A549 (cell line): ENCODE data around the gene PATJ. TPM values are rescaled to one million over a fixed set of nuclear protein-coding genes. Genes with fewer than 3 reads are reported as not detected.

Experiments
- ATAC-seq, 2 experiments: fragments of 200-7000 bp in 1 of 2; fragments of >200 bp in 1 of 2; cut with Nextera tagmentation in 1 of 2; cut with Tn5 transposase in 1 of 2; 3 replicates each; pipeline versions ENCODE4 v1.8.0 to v1.9.1; 2018 to 2020; ENCODE audit warnings: mild to moderate bottlenecking in 1 of 2, moderate library complexity in 1 of 2
- CTCF ChIA-PET: fragments of 300-600 bp; sonication (Branson Sonifier 250); formaldehyde crosslinking; extraction: SDS; loops from one replicate; lab custom pipeline; 2021; ENCODE audit warnings: antibody characterized with exemption, inconsistent platforms; lab: Yijun Ruan, JAX
- POLR2A ChIA-PET: fragments of 350-600 bp; formaldehyde crosslinking; extraction: SDS; loops from one replicate; lab custom pipeline; 2021; ENCODE audit warnings: antibody characterized with exemption, inconsistent platforms; lab: Yijun Ruan, JAX
- DNase-seq, 2 experiments: peaks; one replicate each; pipeline versions ENCODE4 v3.0.0 to v3.0.0-alpha.2; 2011 to 2016; ENCODE audit warnings: low read depth in 1 of 2, low spot score in 1 of 2
- FAIRE-seq: peaks from 2 replicates; lab custom pipeline; 2011; peaks lifted over from hg19 to GRCh38; lab: Jason Lieb, UNC
- H3K27ac ChIP-seq, 2 experiments: fragments of >200 bp; sonication (Bioruptor Twin); formaldehyde crosslinking; 3 replicates each; pipeline ENCODE4 v1.5.1; 2016 to 2017
- H3K4me1 ChIP-seq: fragments of >200 bp; sonication (Bioruptor Twin); formaldehyde crosslinking; 3 replicates; pipeline ENCODE4 v1.6.1; 2016
- H3K4me2 ChIP-seq: fragments of >200 bp; sonication (Bioruptor Twin); formaldehyde crosslinking; 3 replicates; pipeline ENCODE4 v1.6.1; 2016
- H3K4me3 ChIP-seq: fragments of >200 bp; sonication (Bioruptor Twin); formaldehyde crosslinking; 3 replicates; pipeline ENCODE4 v1.5.1; 2016
- H3K9me3 ChIP-seq: fragments of >200 bp; sonication (Bioruptor Twin); formaldehyde crosslinking; 3 replicates; pipeline ENCODE4 v1.6.1; 2016
- ATOH8 ChIP-seq: fragments of 250-450 bp; sonication (Bioruptor Pico); IDR thresholded peaks from 2 replicates; pipeline ENCODE4 v1.5.0; 2020; ENCODE audit warnings: low read depth, mild to moderate bottlenecking, moderate library complexity
- CHD2 ChIP-seq: fragments of 150-350 bp; IDR thresholded peaks from 2 replicates; pipeline ENCODE4 v1.6.1; 2014; ENCODE audit warnings: low read length; ENCODE audit not compliant: partially characterized antibody
- CHD4 ChIP-seq: fragments of 200-600 bp; sonication (generic); IDR thresholded peaks from 2 replicates; pipeline ENCODE4 v1.6.1; 2016; ENCODE audit warnings: antibody characterized with exemption, mild to moderate bottlenecking, borderline replicate concordance
- EHMT2 ChIP-seq: fragments of 200-600 bp; sonication (generic); IDR thresholded peaks from 2 replicates; pipeline ENCODE4 v1.6.1; 2016; ENCODE audit warnings: antibody characterized with exemption, low read depth, mild to moderate bottlenecking, moderate library complexity
- ELK1 ChIP-seq: fragments of 150-350 bp; IDR thresholded peaks from 2 replicates; pipeline ENCODE4 v1.6.1; 2014; ENCODE audit warnings: low read depth, mild to moderate bottlenecking, low read length
- EP300 ChIP-seq, 2 experiments: fragments of >200 bp; sonication (Bioruptor Twin); formaldehyde crosslinking; IDR thresholded peaks; 2 replicates in 1 of 2; 3 replicates in 1 of 2; pipeline ENCODE4 v1.6.1; 2016 to 2017
- FOSL2 ChIP-seq, 2 experiments: fragments of 450-650 bp in 1 of 2; fragments of >200 bp in 1 of 2; sonication (Bioruptor Twin) in 1 of 2; formaldehyde crosslinking; IDR thresholded peaks; 2 replicates each; pipeline versions ENCODE4 v1.5.0 to v1.6.1; 2016 to 2020; ENCODE audit warnings: mild to moderate bottlenecking in 1 of 2, moderate library complexity in 1 of 2
- FOXS1 ChIP-seq: fragments of 250-450 bp; sonication (Bioruptor Pico); IDR thresholded peaks from 2 replicates; pipeline ENCODE4 v1.5.0; 2020; ENCODE audit warnings: mild to moderate bottlenecking, moderate library complexity
- HDAC2 ChIP-seq: fragments of 200-600 bp; sonication (generic); IDR thresholded peaks from 2 replicates; pipeline ENCODE4 v1.6.1; 2016
- HES2 ChIP-seq: fragments of >200 bp; sonication (Bioruptor Twin); formaldehyde crosslinking; IDR thresholded peaks from 2 replicates; pipeline ENCODE4 v1.6.1; 2016
- HMGXB4 ChIP-seq: fragments of 250-450 bp; sonication (Bioruptor Pico); IDR thresholded peaks from 2 replicates; pipeline ENCODE4 v1.5.0; 2021; ENCODE audit warnings: mild to moderate bottlenecking, moderate library complexity, borderline replicate concordance
- HOXB5 ChIP-seq: fragments of 250-450 bp; sonication (Bioruptor Pico); IDR thresholded peaks from 2 replicates; pipeline ENCODE4 v1.5.0; 2020; ENCODE audit warnings: mild to moderate bottlenecking, moderate library complexity
- JUN ChIP-seq, 2 experiments: fragments of >200 bp; sonication (Bioruptor Twin); formaldehyde crosslinking; IDR thresholded peaks; 2 replicates in 1 of 2; 3 replicates in 1 of 2; pipeline ENCODE4 v1.6.1; 2016 to 2017
- JUNB ChIP-seq: fragments of >200 bp; sonication (Bioruptor Twin); formaldehyde crosslinking; IDR thresholded peaks from 2 replicates; pipeline ENCODE4 v1.6.1; 2016
- KDM1A ChIP-seq: fragments of 200-600 bp; sonication (generic); IDR thresholded peaks from 2 replicates; pipeline ENCODE4 v1.6.1; 2016; ENCODE audit warnings: low read depth, mild to moderate bottlenecking
- MAX ChIP-seq: IDR thresholded peaks from 2 replicates; pipeline ENCODE4 v1.6.1; 2012
- MYC ChIP-seq: IDR thresholded peaks from 2 replicates; pipeline ENCODE4 v1.6.1; 2012; ENCODE audit warnings: mild to moderate bottlenecking, inconsistent platforms, low read length, improper control_type of control experiment, borderline replicate concordance
- NPAS2 ChIP-seq: fragments of 250-450 bp; sonication (Bioruptor Pico); IDR thresholded peaks from 2 replicates; pipeline ENCODE4 v1.8.0; 2022; ENCODE audit warnings: mild to moderate bottlenecking, moderate library complexity, borderline replicate concordance
- NR3C1 ChIP-seq: fragments of >200 bp; sonication (Bioruptor Twin); formaldehyde crosslinking; IDR thresholded peaks from 3 replicates; pipeline ENCODE4 v1.6.1; 2017
- PBX3 ChIP-seq: IDR thresholded peaks from 2 replicates; pipeline ENCODE4 v1.6.1; 2012
- POLR2AphosphoS2 ChIP-seq: conservative IDR thresholded peaks from 2 replicates; pipeline ENCODE4 v1.6.1; 2012; ENCODE audit warnings: low read length, improper control_type of control experiment, inconsistent platforms
- RAD21 ChIP-seq, 2 experiments: fragments of >200 bp in 1 of 2; sonication (Bioruptor Twin) in 1 of 2; formaldehyde crosslinking in 1 of 2; IDR thresholded peaks in 1 of 2; conservative IDR thresholded peaks in 1 of 2; 2 replicates in 1 of 2; 3 replicates in 1 of 2; pipeline ENCODE4 v1.6.1; 2012 to 2018; ENCODE audit warnings: inconsistent platforms in 1 of 2
- RARB ChIP-seq: fragments of 250-450 bp; sonication (Bioruptor Pico); IDR thresholded peaks from 2 replicates; pipeline ENCODE4 v1.8.0; 2021; ENCODE audit warnings: mild to moderate bottlenecking, moderate library complexity
- SMC3 ChIP-seq: fragments of >200 bp; sonication (Bioruptor Twin); formaldehyde crosslinking; IDR thresholded peaks from 3 replicates; pipeline ENCODE4 v1.6.1; 2018; ENCODE audit warnings: inconsistent platforms
- TFCP2L1 ChIP-seq: fragments of 250-450 bp; sonication (Bioruptor Pico); IDR thresholded peaks from 2 replicates; pipeline ENCODE4 v1.5.0; 2021; ENCODE audit warnings: mild to moderate bottlenecking
- TP53 ChIP-seq: fragments of 250-450 bp; sonication (Bioruptor Pico); IDR thresholded peaks from 2 replicates; pipeline ENCODE4 v1.5.0; 2021; ENCODE audit warnings: mild to moderate bottlenecking, moderate library complexity
- USF2 ChIP-seq: fragments of 450-650 bp; IDR thresholded peaks from 2 replicates; pipeline ENCODE4 v1.6.1; 2014; ENCODE audit warnings: antibody characterized with exemption
- ZNF302 ChIP-seq: fragments of 250-450 bp; sonication (Bioruptor Pico); IDR thresholded peaks from 2 replicates; pipeline ENCODE4 v1.9.0; 2021; ENCODE audit warnings: inconsistent platforms, mild to moderate bottlenecking, moderate library complexity
- ZSCAN20 ChIP-seq: fragments of 250-450 bp; sonication (Bioruptor Pico); IDR thresholded peaks from 2 replicates; pipeline ENCODE4 v1.8.0; 2022; ENCODE audit warnings: mild to moderate bottlenecking, moderate library complexity
- WGBS: methylation state at CpG from one replicate; pipeline ENCODE4 v1.1.6; 2017; ENCODE audit errors: missing lambda C conversion rate; 5-methylcytosine and 5-hydroxymethylcytosine counted together
- polyA plus RNA-seq, 4 experiments: library from polyadenylated mRNA; depleted of rRNA in 3 of 4; stranded (reverse); fragments of >200 nt; fragmentation: RNase III in 1 of 4; extraction: RNeasy Plus Mini Kit Qiagen cat#74134 plus additional on column Dnase treatment in 1 of 4; gene quantifications; 2 replicates in 3 of 4; 3 replicates in 1 of 4; pipeline ENCODE4 v1.2.3, GENCODE V29; 2011 to 2017

The PATJ gene
- polyA plus RNA-seq, 2 of the 4 experiments (the other 2 are of a cell fraction), result 6.0 to 14.7 TPM

- H3K4me1 ChIP-seq, result no peaks in the 10 kb centered on the region
- no peak for TF ChIP-seq FOSL2 (IDR thresholded peaks at IDR 0.05)
- no peak for TF ChIP-seq FOSL2 (CRISPR knock-in tag; IDR thresholded peaks at IDR 0.05)
- TF ChIP-seq FOXS1, result no peak
- no peak for TF ChIP-seq PBX3
- TF ChIP-seq HOXB5 (CRISPR knock-in tag), result no peak
- no peak for TF ChIP-seq MAX
- no peak for TF ChIP-seq HES2
- no peak for TF ChIP-seq EHMT2
- TF ChIP-seq JUN (IDR thresholded peaks at IDR 0.05), result no peak
- no peak for TF ChIP-seq NR3C1
- no peak for TF ChIP-seq ELK1
- no peak for TF ChIP-seq CHD2
- TF ChIP-seq TFCP2L1 (CRISPR knock-in tag), result no peak
- TF ChIP-seq ATOH8, result no peak
- ChIA-PET CTCF (no interaction called here), POLR2A (no interaction called here)
- no peak for FAIRE-seq
- no peaks in the 10 kb centered on the region for H3K9me3 ChIP-seq
- DNase-seq, result no peak
- no peak overlapping the region for H3K4me3 ChIP-seq
- no peak for ATAC-seq
- no peak overlapping the region for H3K4me2 ChIP-seq
- H3K27ac ChIP-seq, result no peak overlapping the region
Measured at GRCh38 chr1:61781151-61781550, 38.9 kb downstream of the PATJ start.

GRCh38 chr1:61782771-61783170 lies 40.5 kb downstream of the PATJ start:
- ATAC-seq (no peak), DNase-seq (no peak), FAIRE-seq (no peak)
- Histone ChIP-seq H3K4me2 (no peak overlapping the region), H3K4me1 (no peaks in the 10 kb centered on the region), H3K4me3 (no peak overlapping the region), H3K9me3 (no peaks in the 10 kb centered on the region), H3K27ac (no peak overlapping the region)
- CTCF ChIA-PET, result no interaction called here
- WGBS, result 94% methylated on average over 4 of the region's 4 CpGs
- TF ChIP-seq EHMT2 (no peak), HMGXB4 (CRISPR knock-in tag) (no peak), RARB (no peak), KDM1A (no peak), SMC3 (no peak), MYC (no peak), HDAC2 (no peak), ZNF302 (CRISPR knock-in tag) (no peak), JUNB (no peak), EP300 (IDR thresholded peaks at IDR 0.05) (no peak), NPAS2 (CRISPR knock-in tag) (no peak), FOXS1 (no peak), POLR2AphosphoS2 (no peak), RAD21 (conservative IDR thresholded peaks at IDR 0.05 in 1 of 2, IDR thresholded peaks at IDR 0.05 in 1 of 2) (no peak), USF2 (no peak), CHD4 (no peak), ZSCAN20 (CRISPR knock-in tag) (no peak), TP53 (CRISPR knock-in tag) (no peak)
- POLR2A ChIA-PET, result no interaction called here
